HepG2 (cell line): Measurements from ENCODE around the gene TGM2. TPM values are rescaled to one million over a fixed set of nuclear protein-coding genes. Genes with fewer than 3 reads are reported as not detected.

Source experiments
- ATAC-seq: fragments of 200-7000 bp; cut with Tn5 transposase; 3 replicates; pipeline ENCODE4 v1.9.1; 2020; ENCODE audit warnings: mild to moderate bottlenecking, moderate library complexity
- BruUV-seq: library from RNA; stranded (reverse); fragments of 400-500 nt; replicated peaks from 2 replicates; lab custom pipeline; 2021; lab: Mats Ljungman, UMichigan
- CTCF ChIA-PET: fragments of 300-600 bp; formaldehyde crosslinking; extraction: SDS; loops from one replicate; lab custom pipeline; 2021; ENCODE audit warnings: low total read pairs, inconsistent platforms, low intra/inter-chr PET ratio; lab: Yijun Ruan, JAX
- POLR2A ChIA-PET: fragments of 350-600 bp; sonication (Branson Sonifier 250); formaldehyde crosslinking; loops from one replicate; lab custom pipeline; 2020; ENCODE audit warnings: antibody characterized with exemption, inconsistent platforms; lab: Yijun Ruan, JAX
- DNase-seq: peaks from one replicate; pipeline ENCODE4 v3.0.0-alpha.2; 2015; ENCODE audit warnings: low spot score
- FAIRE-seq: peaks from 3 replicates; lab custom pipeline; 2011; peaks lifted over from hg19 to GRCh38; lab: Jason Lieb, UNC
- H2AFZ ChIP-seq: one replicate; pipeline ENCODE4 v1.6.1; 2011; ENCODE audit warnings: low read length, inconsistent platforms
- H3K27ac ChIP-seq: fragments of 300-600 bp; 3 replicates; pipeline ENCODE4 v1.8.0; 2011; ENCODE audit warnings: mixed run types, mild to moderate bottlenecking, mixed read lengths, low read length, inconsistent platforms; ENCODE audit not compliant: insufficient read depth; ENCODE audit errors: extremely low read length
- H3K27me3 ChIP-seq, 2 experiments: fragments of 200-600 bp in 1 of 2; 2 replicates in 1 of 2; 3 replicates in 1 of 2; pipeline versions ENCODE4 v1.6.0 to v1.8.0; 2011; ENCODE audit warnings: low read length in 2 of 2, mild to moderate bottlenecking in 2 of 2, moderate library complexity in 2 of 2, inconsistent platforms in 1 of 2; ENCODE audit not compliant: insufficient read depth in 2 of 2, control insufficient read depth in 1 of 2
- H3K36me3 ChIP-seq, 2 experiments: fragments of 200-600 bp in 1 of 2; replicated peaks in 1 of 2; 2 replicates in 1 of 2; 3 replicates in 1 of 2; pipeline versions ENCODE4 v1.5.1 to v1.8.0; 2011; ENCODE audit warnings: low read length in 2 of 2, inconsistent platforms in 1 of 2; ENCODE audit not compliant: insufficient read depth in 2 of 2, control insufficient read depth in 1 of 2
- H3K4me1 ChIP-seq: 2 replicates; pipeline ENCODE4 v1.5.1; 2012; ENCODE audit warnings: low read length, inconsistent platforms; ENCODE audit not compliant: insufficient read depth
- H3K4me2 ChIP-seq: 2 replicates; pipeline ENCODE4 v1.6.0; 2011; ENCODE audit warnings: low read depth, low read length, inconsistent platforms
- H3K4me3 ChIP-seq, 3 experiments: fragments of 200-600 bp in 1 of 3; sonication (generic), shearing (Covaris generic) in 1 of 3; replicated peaks in 1 of 3; 2 replicates each; pipeline ENCODE4 v1.5.1; 2011 to 2016; ENCODE audit warnings: low read length in 3 of 3, inconsistent platforms in 2 of 3, low read depth in 2 of 3, mild to moderate bottlenecking in 2 of 3, control low read depth in 1 of 3, mixed read lengths in 1 of 3; ENCODE audit not compliant: insufficient read depth in 1 of 3
- H3K79me2 ChIP-seq: one replicate; pipeline ENCODE4 v1.6.1; 2011; ENCODE audit warnings: low read length, inconsistent platforms; ENCODE audit not compliant: insufficient read depth
- H3K9ac ChIP-seq: 2 replicates; pipeline ENCODE4 v1.6.0; 2011; ENCODE audit warnings: mild to moderate bottlenecking, low read depth, low read length, inconsistent platforms; ENCODE audit not compliant: insufficient read depth
- H3K9me3 ChIP-seq: 2 replicates; pipeline ENCODE4 v1.5.1; 2012; ENCODE audit warnings: mild to moderate bottlenecking, low read length
- H4K20me1 ChIP-seq: 2 replicates; pipeline ENCODE4 v1.6.0; 2011; ENCODE audit warnings: inconsistent platforms, mild to moderate bottlenecking, low read length, moderate library complexity; ENCODE audit not compliant: insufficient read depth
- ERF ChIP-seq: IDR thresholded peaks from 2 replicates; pipeline ENCODE4 v1.6.1; 2018; ENCODE audit warnings: missing biosample characterization, missing genetic modification reagents
- ETS1 ChIP-seq: sonication (generic); formaldehyde crosslinking; IDR thresholded peaks from 2 replicates; pipeline ENCODE4 v1.4.0; 2020; ENCODE audit warnings: missing genetic modification reagents
- FOXO4 ChIP-seq: sonication (generic); formaldehyde crosslinking; conservative IDR thresholded peaks from 2 replicates; pipeline ENCODE4 v1.8.1; 2023; ENCODE audit warnings: missing genetic modification reagents
- HCFC1 ChIP-seq: fragments of 150-350 bp; IDR thresholded peaks from 2 replicates; pipeline ENCODE4 v1.6.1; 2014; ENCODE audit warnings: low read depth, low read length
- HNF4G ChIP-seq, 2 experiments: sonication (generic) in 1 of 2; formaldehyde crosslinking in 1 of 2; IDR thresholded peaks; 2 replicates each; pipeline versions ENCODE4 v1.4.0 to v1.6.1; 2011 to 2020; ENCODE audit warnings: borderline replicate concordance in 2 of 2, low read depth in 2 of 2, mild to moderate bottlenecking in 2 of 2, low read length in 1 of 2, missing genetic modification reagents in 1 of 2, moderate library complexity in 1 of 2
- POGZ ChIP-seq: sonication (generic); formaldehyde crosslinking; IDR thresholded peaks from 2 replicates; pipeline ENCODE4 v1.4.0; 2020; ENCODE audit warnings: mild to moderate bottlenecking, missing genetic modification reagents
- ZBTB3 ChIP-seq: sonication (generic); formaldehyde crosslinking; IDR thresholded peaks from 2 replicates; pipeline ENCODE4 v1.4.0; 2020; ENCODE audit warnings: low read depth, mild to moderate bottlenecking, moderate library complexity, missing genetic modification reagents, borderline replicate concordance
- ZGPAT ChIP-seq: IDR thresholded peaks from 2 replicates; pipeline ENCODE4 v1.6.1; 2016; ENCODE audit warnings: mild to moderate bottlenecking
- ZNF546 ChIP-seq: sonication (generic); formaldehyde crosslinking; conservative IDR thresholded peaks from 2 replicates; pipeline ENCODE4 v1.8.1; 2023; ENCODE audit warnings: mild to moderate bottlenecking, missing genetic modification reagents
- WGBS: methylation state at CpG from one replicate; pipeline ENCODE4 v1.1.6; 2017; ENCODE audit warnings: low lambda C conversion rate; 5-methylcytosine and 5-hydroxymethylcytosine counted together
- in situ Hi-C: cut with HindIII; loops from 2 replicates; pipeline ENCODE4 v1.10.0; 2017; ENCODE audit warnings: low pct_unique_long_range_greater_than_20kb; ENCODE audit not compliant: extremely low pct_ligation_motif_present
- intact Hi-C: fragments of 100-400 bp; cut with micrococcal nuclease; formaldehyde crosslinking; loops from one replicate; pipeline ENCODE4 v1.10.0; 2022; ENCODE audit not compliant: unreplicated experiment
- polyA plus RNA-seq, 8 experiments: library from polyadenylated mRNA; depleted of rRNA in 3 of 8; stranded (reverse) in 7 of 8; unstranded in 1 of 8; fragments of >200 nt; fragmentation: Illumina TruSeq in 4 of 8; extraction: Trizol in 4 of 8; gene quantifications; 2 replicates each; pipeline versions ENCODE4 v1.2.1 to v1.2.3, GENCODE V29; 2011 to 2016; ENCODE audit warnings: low read depth in 4 of 8, missing spikeins in 1 of 8, mixed read lengths in 1 of 8; ENCODE audit not compliant: insufficient read depth in 1 of 8
- total RNA-seq, 5 experiments: library from RNA; depleted of rRNA; stranded (reverse); fragments of >200 nt; fragmentation: Illumina TruSeq; extraction: Trizol; gene quantifications; 2 replicates each; pipeline ENCODE4 v1.2.3, GENCODE V29; 2016; ENCODE audit warnings: low read depth in 1 of 5
- TF ChIP-seq, protein P1 (sequence below): sonication (generic); formaldehyde crosslinking; IDR thresholded peaks from 2 replicates; pipeline ENCODE4 v1.4.0; 2020; ENCODE audit warnings: mild to moderate bottlenecking, low read depth, missing genetic modification reagents
- TF ChIP-seq, protein P2 (sequence below): sonication (generic); formaldehyde crosslinking; conservative IDR thresholded peaks from 2 replicates; pipeline ENCODE4 v1.8.0; 2022; ENCODE audit warnings: low read depth, missing genetic modification reagents

Gene TGM2
- total and polyA plus RNA-seq, 2 of the 13 experiments (the other 11 are each of a cell fraction or from before 2014, with no cell fraction given), result 4.2 to 46.4 TPM

DNA sequence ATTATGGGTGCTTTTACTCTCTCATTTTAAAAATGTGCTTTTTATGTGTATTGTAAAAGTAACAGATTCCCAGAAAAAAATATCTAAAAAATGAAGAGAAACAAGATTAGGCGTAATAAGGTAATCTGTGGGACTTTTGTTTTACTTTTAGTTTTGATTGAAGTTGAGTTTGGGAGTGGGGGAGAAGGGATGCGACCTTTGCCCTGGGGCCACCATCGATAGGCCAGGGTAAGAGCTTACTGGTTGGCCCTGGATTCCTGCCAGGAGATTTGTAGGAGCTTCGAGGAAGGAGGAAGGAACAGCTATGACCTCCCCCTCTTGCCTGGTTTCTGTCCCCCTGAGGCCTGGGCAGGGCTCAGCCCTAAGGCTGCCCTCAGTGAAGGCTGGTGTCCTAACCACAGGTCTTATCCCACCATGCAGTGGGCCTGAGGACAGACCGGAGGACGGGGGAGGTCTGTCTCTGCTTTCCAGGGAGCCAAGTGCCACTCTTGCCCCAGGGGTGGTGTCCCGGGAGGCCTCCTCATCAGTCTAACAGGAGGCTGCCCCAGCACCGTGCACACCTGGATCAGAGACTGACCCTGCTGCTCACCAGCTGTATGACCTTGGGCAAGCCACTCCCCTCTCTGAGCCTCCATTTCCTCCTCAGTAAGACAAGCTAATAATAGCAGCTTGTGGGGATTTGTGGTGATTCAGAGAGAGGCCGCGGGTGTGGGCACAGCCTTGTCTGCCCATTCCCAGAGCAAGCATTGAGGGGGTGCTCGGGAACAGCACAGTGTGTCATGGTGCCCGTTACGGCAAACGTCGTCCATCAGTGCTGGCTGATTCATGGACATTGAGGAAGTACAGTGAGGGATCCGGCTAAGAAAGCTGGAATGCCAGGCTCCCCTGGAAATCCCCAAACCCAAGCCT, 21.2 kb downstream of the TGM2 start (continued):
- TF ChIP-seq ZBTB3 (CRISPR knock-in tag), result no peak; the same call in none of the 2 replicates
- TF ChIP-seq HCFC1, result no peak
- TF ChIP-seq POGZ (CRISPR knock-in tag), result no peak; the same call in 1 of the 2 replicates
- no peak for TF ChIP-seq ETS1 (CRISPR knock-in tag)
- TF ChIP-seq ZNF546 (CRISPR knock-in tag), result peak; percentile 84; the same call in 1 of the 2 replicates

GRCh38 chr20:38143238-38143645, 21.8 kb downstream of the TGM2 start:
- DNase-seq (peak; percentile 99), ATAC-seq (peak; percentile 91), FAIRE-seq (peak; percentile 100)
- Histone ChIP-seq H4K20me1 (no peaks in the 10 kb centered on the region), H3K36me3 (no peaks in the 10 kb centered on the region; a peak in 2 of 5 replicates), H3K9ac (peak overlapping the region; percentile 73), H3K4me3 (peak overlapping the region; percentile 25 to 65 (median 36); a peak in 5 of 6 replicates), H3K27me3 (no peaks in the 10 kb centered on the region), H2AFZ (no peak overlapping the region), H3K9me3 (no peaks in the 10 kb centered on the region), H3K79me2 (no peaks in the 10 kb centered on the region), H3K27ac (peak overlapping the region; percentile 87), H3K4me2 (peak overlapping the region; percentile 85), H3K4me1 (peaks cover 39% of the 10 kb centered on the region)
- in situ Hi-C loops, result no loop called here
- BruUV-seq, result no TSS peak
- intact Hi-C loops, result loop anchor here (1.0 kb wide), 2 partner anchors 18 to 22 kb away; partner anchors contain the start of gene TGM2
- ChIA-PET POLR2A (interaction anchor here (0.9 to 4.1 kb wide), 36 partner anchors 8 to 965 kb away, joined by 3 to 50 read pairs (median 7); partner anchors contain the start of genes BLCAP, TGM2 and TTI1), CTCF (no interaction called here)
- WGBS, result 1% methylated on average over 10 of the region's 10 CpGs
- peak; percentile 99 for TF ChIP-seq ZGPAT
- TF ChIP-seq, protein P1, sequence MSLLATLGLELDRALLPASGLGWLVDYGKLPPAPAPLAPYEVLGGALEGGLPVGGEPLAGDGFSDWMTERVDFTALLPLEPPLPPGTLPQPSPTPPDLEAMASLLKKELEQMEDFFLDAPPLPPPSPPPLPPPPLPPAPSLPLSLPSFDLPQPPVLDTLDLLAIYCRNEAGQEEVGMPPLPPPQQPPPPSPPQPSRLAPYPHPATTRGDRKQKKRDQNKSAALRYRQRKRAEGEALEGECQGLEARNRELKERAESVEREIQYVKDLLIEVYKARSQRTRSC (CRISPR knock-in tag), result no peak
- no peak for TF ChIP-seq FOXO4 (CRISPR knock-in tag)
- peak; percentile 97 for TF ChIP-seq ERF (CRISPR knock-in tag)
- TF ChIP-seq, protein P2, sequence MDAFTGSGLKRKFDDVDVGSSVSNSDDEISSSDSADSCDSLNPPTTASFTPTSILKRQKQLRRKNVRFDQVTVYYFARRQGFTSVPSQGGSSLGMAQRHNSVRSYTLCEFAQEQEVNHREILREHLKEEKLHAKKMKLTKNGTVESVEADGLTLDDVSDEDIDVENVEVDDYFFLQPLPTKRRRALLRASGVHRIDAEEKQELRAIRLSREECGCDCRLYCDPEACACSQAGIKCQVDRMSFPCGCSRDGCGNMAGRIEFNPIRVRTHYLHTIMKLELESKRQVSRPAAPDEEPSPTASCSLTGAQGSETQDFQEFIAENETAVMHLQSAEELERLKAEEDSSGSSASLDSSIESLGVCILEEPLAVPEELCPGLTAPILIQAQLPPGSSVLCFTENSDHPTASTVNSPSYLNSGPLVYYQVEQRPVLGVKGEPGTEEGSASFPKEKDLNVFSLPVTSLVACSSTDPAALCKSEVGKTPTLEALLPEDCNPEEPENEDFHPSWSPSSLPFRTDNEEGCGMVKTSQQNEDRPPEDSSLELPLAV, result no peak
- no peak; the same call in 1 of the 2 replicates for TF ChIP-seq HNF4G (IDR thresholded peaks at IDR 0.05; ENCODE audit: borderline replicate concordance, low read depth, low read length)
- peak; percentile 96 for TF ChIP-seq HNF4G (CRISPR knock-in tag; IDR thresholded peaks at IDR 0.05; ENCODE audit: borderline replicate concordance, low read depth)
